ENCODE data around the gene SYT1.

DNA sequence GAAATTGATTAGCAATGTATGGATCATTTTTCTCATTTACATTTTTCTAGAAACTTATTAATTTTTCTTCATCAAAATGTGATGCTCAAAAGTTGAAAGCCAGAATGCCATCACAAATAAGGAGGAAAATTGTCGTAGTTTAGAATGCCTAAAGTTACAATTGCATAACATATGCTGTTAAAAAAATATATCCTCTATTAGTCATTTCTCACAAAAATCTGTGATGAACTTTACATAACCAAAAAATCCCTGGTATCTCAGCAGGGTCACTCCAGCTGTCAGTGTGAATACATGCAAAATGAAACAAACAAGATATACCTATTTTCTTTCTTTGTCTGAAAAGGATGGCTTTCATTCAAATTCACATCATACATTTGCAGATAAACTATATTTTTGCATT, 467.3 kb downstream of the SYT1 start:
- TF ChIP-seq CTCF (IDR thresholded peaks at IDR 0.05) (no peak), POLR2A (IDR thresholded peaks at IDR 0.05) (no peak)

All from Peyer's patch (tissue), 4 donors.